ENCODE measurements around the gene TBC1D22A. TPM values are rescaled to one million over a fixed set of nuclear protein-coding genes. Genes with fewer than 3 reads are reported as not detected.

Gene TBC1D22A
- total RNA-seq, 1 experiment from 2014 or later = 32.6 TPM

GRCh38 chr22:47204002-47204979, 441.8 kb downstream of the TBC1D22A start:
- Mint-ChIP-seq H3K4me3 (ENCODE audit: unreplicated experiment) (no peak overlapping the region), H3K27me3 (ENCODE audit: insufficient read depth, unreplicated experiment) (peaks cover 11% of the 10 kb centered on the region), H3K9me3 (ENCODE audit: unreplicated experiment) (no peaks in the 10 kb centered on the region), H3K36me3 (ENCODE audit: insufficient read depth, unreplicated experiment) (peaks cover 7% of the 10 kb centered on the region), H3K27ac (ENCODE audit: unreplicated experiment) (no peak overlapping the region), H3K4me1 (ENCODE audit: low read depth, unreplicated experiment) (peaks cover 7% of the 10 kb centered on the region)
- Histone ChIP-seq H3K27me3 (replicated peaks; ENCODE audit: control insufficient read depth, insufficient read depth, low read length) (no peaks in the 10 kb centered on the region), H3K9me3 (no peaks in the 10 kb centered on the region), H3K36me3 (ENCODE audit: control insufficient read depth, insufficient read depth, low read length) (no peaks in the 10 kb centered on the region), H3K4me3 (ENCODE audit: low read depth, low read length) (no peak overlapping the region), H3K4me1 (no peaks in the 10 kb centered on the region)
- ChIA-PET CTCF (no interaction called here), POLR2A (no interaction called here)
- TF ChIP-seq, protein P1, sequence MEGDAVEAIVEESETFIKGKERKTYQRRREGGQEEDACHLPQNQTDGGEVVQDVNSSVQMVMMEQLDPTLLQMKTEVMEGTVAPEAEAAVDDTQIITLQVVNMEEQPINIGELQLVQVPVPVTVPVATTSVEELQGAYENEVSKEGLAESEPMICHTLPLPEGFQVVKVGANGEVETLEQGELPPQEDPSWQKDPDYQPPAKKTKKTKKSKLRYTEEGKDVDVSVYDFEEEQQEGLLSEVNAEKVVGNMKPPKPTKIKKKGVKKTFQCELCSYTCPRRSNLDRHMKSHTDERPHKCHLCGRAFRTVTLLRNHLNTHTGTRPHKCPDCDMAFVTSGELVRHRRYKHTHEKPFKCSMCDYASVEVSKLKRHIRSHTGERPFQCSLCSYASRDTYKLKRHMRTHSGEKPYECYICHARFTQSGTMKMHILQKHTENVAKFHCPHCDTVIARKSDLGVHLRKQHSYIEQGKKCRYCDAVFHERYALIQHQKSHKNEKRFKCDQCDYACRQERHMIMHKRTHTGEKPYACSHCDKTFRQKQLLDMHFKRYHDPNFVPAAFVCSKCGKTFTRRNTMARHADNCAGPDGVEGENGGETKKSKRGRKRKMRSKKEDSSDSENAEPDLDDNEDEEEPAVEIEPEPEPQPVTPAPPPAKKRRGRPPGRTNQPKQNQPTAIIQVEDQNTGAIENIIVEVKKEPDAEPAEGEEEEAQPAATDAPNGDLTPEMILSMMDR (IDR thresholded peaks at IDR 0.05; ENCODE audit: insufficient read depth in 1 of 2, low read depth in 1 of 2, low read length in 1 of 2, severe bottlenecking in 1 of 2, unreplicated experiment in 1 of 2) = no peak
- DNase-seq = no peak
- BruUV-seq (replicated peaks) = no TSS peak
- intact Hi-C loops (cut with micrococcal nuclease; ENCODE audit: unreplicated experiment) = no loop called here

DNA sequence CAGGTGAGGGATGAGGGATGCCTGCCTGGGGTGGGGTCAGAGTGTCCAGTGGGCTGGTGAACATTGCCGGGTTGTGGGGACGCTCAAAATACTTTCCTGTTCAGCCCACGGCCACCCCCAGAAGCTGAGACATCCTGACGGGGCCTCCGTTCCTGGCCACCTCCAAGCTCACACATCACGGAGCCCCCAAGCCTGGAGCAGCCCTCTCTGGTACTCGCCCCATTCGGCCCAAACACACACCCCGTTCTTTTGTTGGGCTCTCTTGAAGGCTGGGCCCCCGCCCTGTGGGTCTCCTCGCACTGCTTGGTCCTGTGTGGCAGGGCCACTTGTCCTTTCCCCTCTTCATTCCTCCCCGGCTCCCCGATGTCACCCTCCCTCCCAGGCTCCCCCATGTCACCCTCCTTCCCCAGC, 442.6 kb downstream of the TBC1D22A start:
- Histone ChIP-seq H3K4me3 (ENCODE audit: low read depth, low read length) (no peak overlapping the region), H3K36me3 (ENCODE audit: control insufficient read depth, insufficient read depth, low read length) (no peaks in the 10 kb centered on the region), H3K9me3 (no peaks in the 10 kb centered on the region), H3K4me1 (no peaks in the 10 kb centered on the region), H3K27me3 (replicated peaks; ENCODE audit: control insufficient read depth, insufficient read depth, low read length) (no peaks in the 10 kb centered on the region)
- TF ChIP-seq, protein P1 (IDR thresholded peaks at IDR 0.05; ENCODE audit: insufficient read depth in 1 of 2, low read depth in 1 of 2, low read length in 1 of 2, severe bottlenecking in 1 of 2, unreplicated experiment in 1 of 2) = no peak
- POLR2A ChIA-PET = no interaction called here
- Mint-ChIP-seq H3K27me3 (ENCODE audit: insufficient read depth, unreplicated experiment) (peaks cover 11% of the 10 kb centered on the region), H3K4me1 (ENCODE audit: low read depth, unreplicated experiment) (peaks cover 7% of the 10 kb centered on the region), H3K4me3 (ENCODE audit: unreplicated experiment) (no peak overlapping the region), H3K36me3 (ENCODE audit: insufficient read depth, unreplicated experiment) (peaks cover 7% of the 10 kb centered on the region), H3K27ac (ENCODE audit: unreplicated experiment) (no peak overlapping the region), H3K9me3 (ENCODE audit: unreplicated experiment) (no peaks in the 10 kb centered on the region)
- no peak for DNase-seq
- CTCF ChIA-PET = no interaction called here
- BruUV-seq (replicated peaks) = no TSS peak
- intact Hi-C loops (cut with micrococcal nuclease; ENCODE audit: unreplicated experiment) = no loop called here

DNA sequence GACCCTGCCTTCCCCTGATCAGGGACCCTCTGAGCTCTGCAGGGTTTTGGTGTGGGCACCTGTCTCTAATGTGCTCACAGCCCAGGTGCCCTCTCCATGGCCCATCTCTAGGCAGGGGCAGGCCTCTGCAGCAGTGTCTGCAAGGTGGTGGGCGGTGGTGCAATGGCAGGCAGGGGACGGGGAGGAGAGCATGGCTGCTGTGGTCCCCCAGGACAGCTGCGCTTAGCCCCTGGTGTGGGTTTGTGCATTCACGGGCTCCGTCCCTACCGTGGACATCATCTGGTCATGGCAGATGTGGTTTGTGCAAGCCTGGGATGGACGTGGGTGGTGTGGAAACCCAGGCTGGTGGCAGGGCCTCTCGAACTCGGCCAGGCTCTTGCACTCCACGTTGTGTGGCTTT, 443.1 kb downstream of the TBC1D22A start:
- CTCF ChIA-PET = no interaction called here
- Mint-ChIP-seq H3K4me1 (ENCODE audit: low read depth, unreplicated experiment) (peaks cover 7% of the 10 kb centered on the region), H3K4me3 (ENCODE audit: unreplicated experiment) (no peak overlapping the region), H3K27ac (ENCODE audit: unreplicated experiment) (no peak overlapping the region), H3K36me3 (ENCODE audit: insufficient read depth, unreplicated experiment) (peaks cover 7% of the 10 kb centered on the region), H3K27me3 (ENCODE audit: insufficient read depth, unreplicated experiment) (peaks cover 9% of the 10 kb centered on the region), H3K9me3 (ENCODE audit: unreplicated experiment) (no peaks in the 10 kb centered on the region)
- POLR2A ChIA-PET = no interaction called here
- TF ChIP-seq, protein P1 (IDR thresholded peaks at IDR 0.05; ENCODE audit: insufficient read depth in 1 of 2, low read depth in 1 of 2, low read length in 1 of 2, severe bottlenecking in 1 of 2, unreplicated experiment in 1 of 2) = no peak
- no TSS peak for BruUV-seq (replicated peaks)
- no peaks in the 10 kb centered on the region for H3K4me1 ChIP-seq
- no peaks in the 10 kb centered on the region for H3K36me3 ChIP-seq (ENCODE audit: control insufficient read depth, insufficient read depth, low read length)
- intact Hi-C loops (cut with micrococcal nuclease; ENCODE audit: unreplicated experiment) = no loop called here
- H3K27me3 ChIP-seq (replicated peaks; ENCODE audit: control insufficient read depth, insufficient read depth, low read length) = no peaks in the 10 kb centered on the region
- no peaks in the 10 kb centered on the region for H3K9me3 ChIP-seq
- DNase-seq = no peak
- H3K4me3 ChIP-seq (ENCODE audit: low read depth, low read length) = no peak overlapping the region
